ENCODE data around the gene HPS4.

GRCh38 chr22:26483043-26483438, 542 bp downstream of the HPS4 start:
- TF ChIP-seq CTCF (conservative IDR thresholded peaks at IDR 0.05) = no peak
- TF ChIP-seq EZH2 (IDR thresholded peaks at IDR 0.05; ENCODE audit: low read depth) = no peak

Data from PC-9 (cell line).